ENCODE results near the gene CHFR.
"Not testable (repeated sequence)": the region's sequence is repeated elsewhere in the genome, so short reads cannot be mapped to it uniquely, and the experiment has no call there.

Gene CHFR

GRCh38 chr12:132806857-132807256 is 80.5 kb downstream of the CHFR start:
- peak; percentile 60 for DNase-seq

- DNase-seq, result no peak
These were observed 83.0 kb downstream of the CHFR start for GRCh38 chr12:132804426-132804861.

- DNase-seq, result no peak
These were observed 83.5 kb downstream of the CHFR start for GRCh38 chr12:132803888-132804287.

GRCh38 chr12:132803125-132803524 is 84.3 kb downstream of the CHFR start:
- DNase-seq, result no peak

- no peak for DNase-seq
These were observed 85.7 kb downstream of the CHFR start for GRCh38 chr12:132801741-132802140.

- no peak for DNase-seq
These were observed 88.6 kb downstream of the CHFR start for GRCh38 chr12:132798836-132799235.

- DNase-seq, result no peak
These were observed 89.4 kb downstream of the CHFR start for GRCh38 chr12:132797820-132798570.

GRCh38 chr12:132795847-132796246 is 91.6 kb downstream of the CHFR start:
- DNase-seq, result no peak

GRCh38 chr12:132791940-132792339 is 95.5 kb downstream of the CHFR start:
- not testable (repeated sequence) for DNase-seq

- no peak for DNase-seq
These were observed 98.3 kb downstream of the CHFR start for GRCh38 chr12:132789099-132789471.

- peak; percentile 34 for DNase-seq
These were observed 98.9 kb downstream of the CHFR start for GRCh38 chr12:132788375-132789098.

- DNase-seq, result no peak
These were observed 99.5 kb downstream of the CHFR start for GRCh38 chr12:132787877-132788276.

GRCh38 chr12:132786192-132786591 is 101.2 kb downstream of the CHFR start:
- no peak for DNase-seq

GRCh38 chr12:132784580-132784979 is 102.8 kb downstream of the CHFR start:
- no peak for DNase-seq

- no peak for DNase-seq
These were observed 103.4 kb downstream of the CHFR start for GRCh38 chr12:132783917-132784531.

Data from stimulated activated CD8-positive, alpha-beta memory T cell treated with anti-CD3 and anti-CD28 coated beads, Interleukin-4, amount 100 ng/mL, for 48 hours (primary cell).